Germinal center (tissue), 1 donor: Measurements from ENCODE around the gene XPNPEP3.
"Not testable (repeated sequence)": the region's sequence is repeated elsewhere in the genome, so short reads cannot be mapped to it uniquely, and the experiment has no call there.

Experiments
- DNase-seq: peaks from one replicate; pipeline ENCODE4 v3.0.0; 2012; ENCODE audit warnings: mixed read lengths, low spot score

The XPNPEP3 gene

GRCh38 chr22:40857309-40857855 is 434 bp downstream of the XPNPEP3 start:
- DNase-seq, result peak; percentile 5

- no peak for DNase-seq
These were observed 5.1 kb downstream of the XPNPEP3 start, which contains the start of gene DNAJB7 for GRCh38 chr22:40862013-40862412. Gene DNAJB7, minus strand, starts transcription at chr22:40862113. Its CDS starts 119 bp downstream, at chr22:40861994.

DNA sequence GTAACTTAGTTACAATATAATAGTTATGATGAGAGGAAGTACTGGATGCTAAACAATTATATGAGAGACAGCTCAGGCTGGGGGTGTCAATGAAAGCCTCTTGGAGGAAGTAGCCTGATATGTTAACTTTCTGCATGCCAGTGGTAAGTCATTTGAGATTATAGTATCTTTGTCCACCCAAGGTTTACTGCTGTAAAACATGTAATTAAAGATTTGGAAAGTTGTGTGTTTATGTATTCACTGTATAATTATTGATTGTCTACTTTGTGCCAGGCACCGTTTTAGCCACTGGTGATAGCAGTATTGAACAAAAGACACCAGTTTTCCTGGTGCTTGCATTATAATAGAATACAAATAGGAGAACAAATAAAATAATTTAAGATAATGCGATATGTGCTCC is 5.6 kb downstream of the XPNPEP3 start:
- DNase-seq, result no peak

- no peak for DNase-seq
These were observed 10.2 kb downstream of the XPNPEP3 start for GRCh38 chr22:40867109-40867508.

DNA sequence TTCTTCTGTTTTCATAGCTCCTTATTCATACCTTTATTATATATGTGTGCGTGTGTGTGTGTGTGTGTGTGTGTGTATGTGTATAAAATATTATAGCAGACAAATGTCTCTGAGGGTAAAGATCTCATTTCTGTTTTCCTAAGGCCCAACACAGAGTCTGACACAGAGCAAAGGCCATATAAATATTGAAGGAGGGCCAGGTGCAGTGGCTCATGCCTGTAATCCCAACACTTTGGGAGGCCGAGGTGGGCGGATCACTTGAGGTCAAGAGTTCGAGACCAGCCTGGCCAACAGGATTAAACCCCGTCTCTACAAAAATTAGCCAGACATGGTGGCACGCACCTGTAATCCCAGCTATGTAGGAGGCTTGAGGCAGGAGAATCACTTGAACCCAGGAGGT is 11.4 kb downstream of the XPNPEP3 start:
- not testable (repeated sequence) for DNase-seq

DNA sequence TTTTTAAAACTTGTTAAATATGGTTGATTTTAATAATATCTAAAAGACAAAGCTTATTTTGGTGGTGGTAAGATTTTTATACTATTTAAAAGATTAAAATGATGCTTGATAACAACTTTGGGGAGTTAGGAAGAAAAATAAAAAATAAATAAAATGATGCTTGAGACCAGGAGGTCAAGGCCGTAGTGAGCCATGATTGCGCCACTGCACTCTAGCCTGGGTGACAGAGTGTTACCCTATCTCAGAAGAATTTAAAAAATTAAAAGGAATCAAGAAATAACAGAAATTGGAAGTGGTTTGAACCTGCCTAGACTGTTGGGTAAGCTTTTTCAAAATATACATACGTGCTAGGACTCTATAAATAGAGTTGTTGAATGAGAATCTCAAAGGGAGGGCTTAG is 17.1 kb downstream of the XPNPEP3 start:
- no peak for DNase-seq

DNA sequence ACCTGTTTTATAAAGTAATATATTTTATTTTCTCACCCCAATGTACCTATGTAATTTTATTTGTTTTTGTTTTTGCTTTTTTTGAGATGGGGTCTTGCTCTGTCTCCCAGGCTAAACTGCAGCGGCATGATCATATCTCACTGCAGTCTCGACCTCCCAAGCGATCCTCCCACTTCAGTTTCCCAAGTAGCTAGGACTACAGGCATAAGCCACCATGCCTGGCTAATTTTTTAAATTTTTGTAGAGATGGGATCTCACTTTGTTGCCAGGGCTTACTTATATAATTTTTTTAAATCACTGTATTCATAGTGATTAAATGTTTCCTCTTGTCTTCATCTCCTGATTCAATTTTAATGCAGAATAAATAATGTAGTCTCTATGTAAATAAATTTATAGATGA is 18.2 kb downstream of the XPNPEP3 start:
- DNase-seq, result no peak

- DNase-seq, result no peak
These were observed 20.0 kb downstream of the XPNPEP3 start for GRCh38 chr22:40876907-40877306.

- DNase-seq, result no peak
These were observed 20.5 kb downstream of the XPNPEP3 start for GRCh38 chr22:40877488-40877887.

DNA sequence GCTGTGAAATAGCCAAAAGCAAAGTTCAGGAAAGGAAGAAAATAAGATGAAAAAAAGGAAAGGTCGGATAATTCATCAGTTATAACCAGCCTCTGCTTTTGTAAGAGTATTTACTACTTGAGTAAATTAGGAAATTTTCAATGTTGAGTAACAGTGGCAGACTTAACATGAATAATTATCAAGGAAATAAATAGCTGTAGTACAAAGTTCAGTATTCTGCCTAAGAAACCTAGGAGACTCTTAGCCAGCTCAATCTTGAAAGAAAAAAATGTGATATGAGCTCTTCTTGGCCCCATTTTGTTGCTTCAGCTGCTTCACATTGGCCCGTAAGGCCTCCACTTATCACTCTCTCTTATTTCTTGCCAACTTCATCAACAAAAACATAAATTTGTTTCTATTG is 22.0 kb downstream of the XPNPEP3 start:
- no peak for DNase-seq

GRCh38 chr22:40889116-40889515 is 32.2 kb downstream of the XPNPEP3 start:
- no peak for DNase-seq

- DNase-seq, result no peak
These were observed 33.9 kb downstream of the XPNPEP3 start for GRCh38 chr22:40890881-40891280.

DNA sequence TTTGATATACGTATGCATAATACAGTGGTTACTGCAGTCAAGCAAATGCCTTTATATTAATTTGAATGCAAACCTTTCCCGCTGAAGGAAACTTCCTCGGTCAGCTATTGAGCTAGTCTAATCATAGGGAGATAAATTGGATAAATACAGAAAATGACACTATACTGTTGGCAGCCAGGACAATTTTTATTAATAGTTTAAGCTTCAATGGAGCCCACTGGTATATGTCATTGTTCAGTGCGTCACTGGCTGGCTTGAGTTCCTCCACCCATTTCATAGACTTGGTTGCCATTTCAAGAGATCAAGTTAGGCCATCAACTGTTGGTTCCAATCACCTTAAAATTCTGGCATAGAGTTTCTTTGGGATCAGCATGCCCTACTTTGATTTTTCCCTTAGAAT is 37.5 kb downstream of the XPNPEP3 start:
- DNase-seq, result no peak

GRCh38 chr22:40898850-40899357 is 42.0 kb downstream of the XPNPEP3 start:
- DNase-seq, result peak; percentile 38

DNA sequence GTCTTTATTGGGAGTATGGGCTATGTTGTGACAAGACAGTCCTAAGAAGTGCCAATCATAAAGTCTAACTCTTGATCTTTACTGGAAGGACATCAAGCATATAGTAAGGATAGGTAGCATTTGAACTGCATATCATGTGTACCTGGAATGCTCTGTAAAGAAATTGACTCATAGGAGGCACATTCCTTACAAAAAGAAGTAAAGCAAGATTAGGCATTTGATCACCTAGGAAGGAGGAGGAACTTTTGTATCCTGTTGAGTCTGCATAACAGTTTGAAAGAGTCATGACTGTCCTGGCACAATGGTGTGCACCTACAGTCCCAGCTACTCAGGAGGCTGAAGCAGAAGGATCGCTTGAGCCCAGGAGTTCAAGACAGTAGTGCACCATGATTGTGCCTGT is 47.2 kb downstream of the XPNPEP3 start:
- no peak for DNase-seq

- no peak for DNase-seq
These were observed 51.9 kb downstream of the XPNPEP3 start for GRCh38 chr22:40908895-40909294.

DNA sequence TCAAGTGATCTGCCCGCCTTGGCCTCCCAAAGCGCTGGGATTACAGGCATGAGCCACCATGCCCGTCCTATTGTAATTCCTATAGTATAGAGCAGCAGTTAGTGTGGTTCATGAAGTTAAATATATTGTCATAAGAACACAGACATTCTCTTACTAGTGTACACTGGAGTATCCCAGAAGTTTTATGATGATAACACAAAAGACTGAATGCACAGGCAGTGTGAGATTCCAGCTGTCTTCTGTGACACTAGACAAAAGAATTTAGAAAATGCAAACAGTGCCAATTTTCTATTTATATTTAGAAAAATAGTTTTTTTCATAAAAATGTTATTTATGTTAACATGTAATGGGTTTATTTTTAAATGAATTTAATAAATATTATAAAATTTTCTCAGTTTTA is 54.8 kb downstream of the XPNPEP3 start:
- no peak for DNase-seq

GRCh38 chr22:40912987-40913386 is 56.0 kb downstream of the XPNPEP3 start:
- DNase-seq, result not testable (repeated sequence)

GRCh38 chr22:40919446-40919845 is 62.5 kb downstream of the XPNPEP3 start:
- DNase-seq, result no peak

GRCh38 chr22:40920526-40920925 is 63.6 kb downstream of the XPNPEP3 start:
- DNase-seq, result no peak

DNA sequence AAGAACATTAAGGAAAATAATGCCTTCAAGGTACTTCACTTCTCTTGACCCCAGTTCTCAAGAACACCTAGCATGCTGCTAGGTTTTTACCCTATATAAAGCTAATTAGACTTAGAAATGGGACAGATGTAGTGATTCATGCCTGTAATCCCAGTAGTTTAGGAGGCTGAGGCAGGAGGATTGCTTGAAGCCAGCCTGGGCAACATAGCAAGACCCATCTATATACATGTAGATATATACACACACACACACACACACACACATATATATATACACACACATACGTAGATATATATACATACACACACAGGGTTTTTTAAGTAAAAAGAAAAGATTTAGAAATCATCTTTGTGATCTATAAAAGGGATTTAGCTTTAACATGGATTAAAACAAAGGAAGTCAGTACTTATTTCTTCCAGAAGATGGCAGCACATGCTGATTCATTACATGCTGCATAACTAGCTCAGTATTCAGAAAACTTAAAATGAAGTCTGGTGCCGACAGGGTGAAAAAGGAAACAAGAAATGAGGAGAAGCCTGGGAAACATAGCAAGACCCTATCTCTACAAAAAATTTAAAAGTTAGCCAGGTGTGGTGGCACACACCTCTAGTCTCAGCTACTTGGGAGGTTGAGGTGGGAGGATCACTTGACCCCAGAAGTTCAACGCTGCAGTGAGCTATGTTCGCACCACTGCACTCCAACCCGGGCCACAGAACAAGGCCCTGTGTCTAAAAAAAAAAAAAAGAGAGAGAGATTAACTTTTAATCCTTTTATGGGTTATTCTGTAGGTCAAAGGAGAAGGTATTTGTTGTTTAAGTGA is 65.7 kb downstream of the XPNPEP3 start:
- peak; percentile 47 for DNase-seq

DNA sequence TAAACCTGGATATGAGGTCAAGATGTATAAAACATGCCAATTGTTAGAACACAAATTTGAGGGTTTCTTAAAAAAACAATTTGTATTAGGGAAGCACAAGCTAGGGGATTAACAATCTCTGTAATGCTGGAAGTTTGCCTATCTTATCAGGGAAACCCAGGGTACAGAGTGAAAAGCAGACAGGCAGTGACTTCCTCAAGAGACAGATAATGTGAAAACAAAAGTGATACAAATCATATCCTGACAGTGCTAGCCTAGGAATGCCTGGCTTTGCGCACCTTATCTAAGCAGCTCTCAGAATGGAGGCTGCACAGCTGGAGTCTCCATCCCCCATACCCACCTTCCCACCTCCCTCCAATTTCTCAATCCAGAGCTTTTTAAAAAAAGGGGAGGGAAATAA is 71.7 kb downstream of the XPNPEP3 start:
- no peak for DNase-seq

- DNase-seq, result no peak
These were observed 75.4 kb downstream of the XPNPEP3 start for GRCh38 chr22:40932396-40932795.

DNA sequence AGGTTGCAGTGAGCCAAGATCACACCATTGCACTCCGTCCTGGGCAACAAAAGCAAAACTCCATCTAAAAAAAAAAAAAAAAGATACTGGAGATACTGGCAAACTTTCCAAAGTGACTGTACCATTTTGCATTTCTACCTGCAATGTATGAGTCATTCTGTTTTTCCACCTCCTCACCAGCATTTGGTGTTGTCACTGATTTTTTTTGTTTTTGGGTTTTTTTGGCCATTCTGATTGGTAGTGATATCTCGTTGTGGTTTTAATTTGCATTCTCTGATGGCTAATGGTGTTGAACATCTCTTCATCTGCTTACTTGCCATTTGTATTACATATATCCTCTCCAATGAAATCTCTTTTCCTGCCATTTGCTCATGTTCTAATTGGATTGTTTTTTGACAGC is 82.3 kb downstream of the XPNPEP3 start:
- no peak for DNase-seq
